Caco-2 (cell line): ENCODE measurements around the gene SLC12A7. TPM values are rescaled to one million over a fixed set of nuclear protein-coding genes. Genes with fewer than 3 reads are reported as not detected.

Experiments
- BruUV-seq: library from RNA; stranded (reverse); fragments of 400-500 nt; replicated peaks from 2 replicates; lab custom pipeline; 2021; lab: Mats Ljungman, UMichigan
- CTCF ChIA-PET: fragments of 300-600 bp; sonication (Branson Sonifier 250); formaldehyde crosslinking; loops from one replicate; lab custom pipeline; 2022; ENCODE audit warnings: antibody characterized with exemption; lab: Charles Lee
- POLR2A ChIA-PET: fragments of 300-600 bp; sonication (Branson Sonifier 250); formaldehyde crosslinking; loops from one replicate; lab custom pipeline; 2022; ENCODE audit warnings: antibody characterized with exemption; lab: Charles Lee
- DNase-seq, 2 experiments: peaks; one replicate each; pipeline versions ENCODE4 v3.0.0 to v3.0.0-alpha.2; 2020 to 2022
- H3K27me3 ChIP-seq: replicated peaks from 2 replicates; pipeline ENCODE4 v1.6.0; 2011; ENCODE audit warnings: low read length; ENCODE audit not compliant: control insufficient read depth, insufficient read depth
- H3K36me3 ChIP-seq: 2 replicates; pipeline ENCODE4 v1.5.1; 2011; ENCODE audit warnings: low read length; ENCODE audit not compliant: control insufficient read depth, insufficient read depth
- H3K4me1 ChIP-seq: fragments of 250-450 bp; sonication (Bioruptor Pico); 2 replicates; pipeline ENCODE4 v1.5.1; 2020; ENCODE audit warnings: mild to moderate bottlenecking
- H3K4me3 ChIP-seq: 2 replicates; pipeline ENCODE4 v1.5.1; 2011; ENCODE audit warnings: low read depth, mild to moderate bottlenecking, control low read depth, low read length
- H3K9me3 ChIP-seq: fragments of 250-450 bp; sonication (Bioruptor Pico); 2 replicates; pipeline ENCODE4 v1.5.1; 2020; ENCODE audit warnings: mild to moderate bottlenecking, moderate library complexity
- H3K27ac Mint-ChIP-seq: one replicate; pipeline ENCODE4 v1.8.0; 2022; ENCODE audit warnings: mixed read lengths; ENCODE audit not compliant: unreplicated experiment
- H3K27me3 Mint-ChIP-seq: one replicate; pipeline ENCODE4 v1.8.0; 2022; ENCODE audit warnings: mixed read lengths; ENCODE audit not compliant: insufficient read depth, unreplicated experiment
- H3K36me3 Mint-ChIP-seq: one replicate; pipeline ENCODE4 v1.8.0; 2022; ENCODE audit warnings: mild to moderate bottlenecking, mixed read lengths; ENCODE audit not compliant: insufficient read depth, unreplicated experiment
- H3K4me1 Mint-ChIP-seq: one replicate; pipeline ENCODE4 v1.8.0; 2022; ENCODE audit warnings: low read depth, mixed read lengths; ENCODE audit not compliant: unreplicated experiment
- H3K4me3 Mint-ChIP-seq: one replicate; pipeline ENCODE4 v1.8.0; 2022; ENCODE audit warnings: mild to moderate bottlenecking, moderate library complexity, mixed read lengths; ENCODE audit not compliant: unreplicated experiment
- H3K9me3 Mint-ChIP-seq: one replicate; pipeline ENCODE4 v1.8.0; 2022; ENCODE audit warnings: mixed read lengths; ENCODE audit not compliant: unreplicated experiment
- intact Hi-C: fragments of 100-400 bp; cut with micrococcal nuclease; formaldehyde crosslinking; loops from one replicate; pipeline ENCODE4 v1.10.0; 2022; ENCODE audit not compliant: unreplicated experiment
- total RNA-seq: library from RNA; stranded (reverse); gene quantifications from 2 replicates; pipeline ENCODE4 v1.2.3, GENCODE V29; 2022
- TF ChIP-seq, protein P1 (sequence below), 2 experiments: fragments of 200-600 bp in 1 of 2; IDR thresholded peaks; 1 replicate in 1 of 2; 2 replicates in 1 of 2; pipeline versions ENCODE4 v1.5.1 to v1.8.0; 2011 to 2022; ENCODE audit warnings: antibody characterized with exemption in 1 of 2, control low read depth in 1 of 2, inconsistent platforms in 1 of 2, low read depth in 1 of 2, low read length in 1 of 2, mild to moderate bottlenecking in 1 of 2, moderate library complexity in 1 of 2; ENCODE audit not compliant: insufficient read depth in 1 of 2, severe bottlenecking in 1 of 2, unreplicated experiment in 1 of 2

SLC12A7 gene
- total RNA-seq, 1 experiment from 2014 or later, result 41.7 TPM

DNA sequence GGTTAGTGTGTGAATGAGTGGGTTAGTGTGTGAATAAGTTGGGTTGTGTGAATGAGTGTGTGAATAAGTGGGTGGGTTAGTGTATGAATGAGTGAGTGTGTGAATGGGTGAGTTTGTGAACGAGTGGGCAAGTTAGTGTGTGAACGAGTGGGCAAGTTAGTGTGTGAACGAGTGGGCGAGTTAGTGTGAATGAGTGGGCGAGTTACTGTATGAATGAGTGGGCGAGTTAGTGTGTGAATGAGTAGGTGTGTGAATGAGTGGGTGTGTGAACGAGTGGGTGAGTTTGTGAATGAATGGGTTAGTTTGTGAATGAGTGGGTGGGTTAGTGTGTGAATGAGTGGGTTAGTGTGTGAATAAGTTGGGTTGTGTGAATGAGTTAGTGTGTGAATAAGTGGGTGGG, 68.5 kb downstream of the SLC12A7 start:
- no peaks in the 10 kb centered on the region for H3K27me3 ChIP-seq
- H3K36me3 ChIP-seq, result no peaks in the 10 kb centered on the region
- Mint-ChIP-seq H3K36me3 (peaks cover 13% of the 10 kb centered on the region), H3K27me3 (no peaks in the 10 kb centered on the region), H3K9me3 (peaks cover 75% of the 10 kb centered on the region), H3K27ac (no peak overlapping the region), H3K4me3 (no peak overlapping the region), H3K4me1 (no peaks in the 10 kb centered on the region)
- H3K9me3 ChIP-seq, result peaks cover 5% of the 10 kb centered on the region; the same call in 1 of the 2 replicates
- no TSS peak for BruUV-seq
- H3K4me3 ChIP-seq, result no peak overlapping the region
- POLR2A ChIA-PET, result no interaction called here
- CTCF ChIA-PET, result no interaction called here
- H3K4me1 ChIP-seq, result no peaks in the 10 kb centered on the region
- TF ChIP-seq, protein P1, sequence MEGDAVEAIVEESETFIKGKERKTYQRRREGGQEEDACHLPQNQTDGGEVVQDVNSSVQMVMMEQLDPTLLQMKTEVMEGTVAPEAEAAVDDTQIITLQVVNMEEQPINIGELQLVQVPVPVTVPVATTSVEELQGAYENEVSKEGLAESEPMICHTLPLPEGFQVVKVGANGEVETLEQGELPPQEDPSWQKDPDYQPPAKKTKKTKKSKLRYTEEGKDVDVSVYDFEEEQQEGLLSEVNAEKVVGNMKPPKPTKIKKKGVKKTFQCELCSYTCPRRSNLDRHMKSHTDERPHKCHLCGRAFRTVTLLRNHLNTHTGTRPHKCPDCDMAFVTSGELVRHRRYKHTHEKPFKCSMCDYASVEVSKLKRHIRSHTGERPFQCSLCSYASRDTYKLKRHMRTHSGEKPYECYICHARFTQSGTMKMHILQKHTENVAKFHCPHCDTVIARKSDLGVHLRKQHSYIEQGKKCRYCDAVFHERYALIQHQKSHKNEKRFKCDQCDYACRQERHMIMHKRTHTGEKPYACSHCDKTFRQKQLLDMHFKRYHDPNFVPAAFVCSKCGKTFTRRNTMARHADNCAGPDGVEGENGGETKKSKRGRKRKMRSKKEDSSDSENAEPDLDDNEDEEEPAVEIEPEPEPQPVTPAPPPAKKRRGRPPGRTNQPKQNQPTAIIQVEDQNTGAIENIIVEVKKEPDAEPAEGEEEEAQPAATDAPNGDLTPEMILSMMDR (IDR thresholded peaks at IDR 0.05; ENCODE audit: insufficient read depth in 1 of 2, low read depth in 1 of 2, low read length in 1 of 2, severe bottlenecking in 1 of 2, unreplicated experiment in 1 of 2), result no peak
- no peak for DNase-seq
- intact Hi-C loops, result no loop called here

- Histone ChIP-seq H3K27me3 (no peaks in the 10 kb centered on the region), H3K9me3 (peaks cover 5% of the 10 kb centered on the region; the same call in 1 of the 2 replicates), H3K4me1 (no peaks in the 10 kb centered on the region), H3K36me3 (no peaks in the 10 kb centered on the region), H3K4me3 (no peak overlapping the region)
- H3K4me1 Mint-ChIP-seq, result no peaks in the 10 kb centered on the region
- POLR2A ChIA-PET, result no interaction called here
- DNase-seq, result no peak
- H3K4me3 Mint-ChIP-seq, result no peak overlapping the region
- peaks cover 72% of the 10 kb centered on the region for H3K9me3 Mint-ChIP-seq
- TF ChIP-seq, protein P1 (IDR thresholded peaks at IDR 0.05; ENCODE audit: insufficient read depth in 1 of 2, low read depth in 1 of 2, low read length in 1 of 2, severe bottlenecking in 1 of 2, unreplicated experiment in 1 of 2), result no peak
- CTCF ChIA-PET, result no interaction called here
- no peaks in the 10 kb centered on the region for H3K27me3 Mint-ChIP-seq
- peaks cover 11% of the 10 kb centered on the region for H3K36me3 Mint-ChIP-seq
- BruUV-seq, result no TSS peak
- no peak overlapping the region for H3K27ac Mint-ChIP-seq
- intact Hi-C loops, result no loop called here
Measured at GRCh38 chr5:1042626-1043025, 69.2 kb downstream of the SLC12A7 start.

GRCh38 chr5:1041225-1042143, 70.4 kb downstream of the SLC12A7 start:
- Histone ChIP-seq H3K4me3 (no peak overlapping the region), H3K4me1 (no peaks in the 10 kb centered on the region), H3K9me3 (peaks cover 5% of the 10 kb centered on the region; the same call in 1 of the 2 replicates), H3K36me3 (no peaks in the 10 kb centered on the region), H3K27me3 (no peaks in the 10 kb centered on the region)
- Mint-ChIP-seq H3K9me3 (peaks cover 60% of the 10 kb centered on the region), H3K4me1 (no peaks in the 10 kb centered on the region), H3K36me3 (peaks cover 5% of the 10 kb centered on the region), H3K27ac (no peak overlapping the region), H3K4me3 (no peak overlapping the region), H3K27me3 (no peaks in the 10 kb centered on the region)
- ChIA-PET CTCF (no interaction called here), POLR2A (no interaction called here)
- TF ChIP-seq, protein P1 (IDR thresholded peaks at IDR 0.05; ENCODE audit: insufficient read depth in 1 of 2, low read depth in 1 of 2, low read length in 1 of 2, severe bottlenecking in 1 of 2, unreplicated experiment in 1 of 2), result no peak
- DNase-seq, result no peak
- intact Hi-C loops, result no loop called here
- BruUV-seq, result no TSS peak
